Activated CD8-positive, alpha-beta T cell treated with anti-CD3 and anti-CD28 coated beads, Interleukin-2, amount 10 ng/mL, durations not matched to agents 7 days and 5 days (primary cell): ENCODE measurements around the gene FKBP14. TPM values are rescaled to one million over a fixed set of nuclear protein-coding genes. Genes with fewer than 3 reads are reported as not detected.
"Not testable (repeated sequence)": the region's sequence is repeated elsewhere in the genome, so short reads cannot be mapped to it uniquely, and the experiment has no call there.

Experiments
- ATAC-seq: fragments of 150-1000 bp; cut with Tn5 transposase; one replicate; pipeline ENCODE4 v1.10.0; 2021; ENCODE audit warnings: moderate library complexity
- CTCF ChIA-PET: fragments of 350-600 bp; sonication (Branson Sonifier 250); formaldehyde crosslinking; loops from one replicate; lab custom pipeline; 2021; ENCODE audit warnings: antibody characterized with exemption; lab: Charles Lee
- POLR2A ChIA-PET: fragments of 350-600 bp; sonication (Branson Sonifier 250); formaldehyde crosslinking; loops from one replicate; lab custom pipeline; 2021; ENCODE audit warnings: antibody characterized with exemption; lab: Charles Lee
- DNase-seq: peaks from one replicate; pipeline ENCODE4 v3.0.0-alpha.2; 2020
- H3K27ac Mint-ChIP-seq: one replicate; pipeline ENCODE4 v1.8.0; 2021; ENCODE audit warnings: mild to moderate bottlenecking, mixed read lengths
- H3K27me3 Mint-ChIP-seq: one replicate; pipeline ENCODE4 v1.8.0; 2021; ENCODE audit warnings: low read depth, mixed read lengths
- H3K36me3 Mint-ChIP-seq: one replicate; pipeline ENCODE4 v1.8.0; 2021; ENCODE audit warnings: low read depth, mixed read lengths
- H3K4me1 Mint-ChIP-seq: one replicate; pipeline ENCODE4 v1.8.0; 2021; ENCODE audit warnings: low read depth, mixed read lengths
- H3K4me3 Mint-ChIP-seq: one replicate; pipeline ENCODE4 v1.8.0; 2021; ENCODE audit warnings: mild to moderate bottlenecking, mixed read lengths
- H3K9me3 Mint-ChIP-seq: one replicate; pipeline ENCODE4 v1.8.0; 2022; ENCODE audit warnings: mixed read lengths; ENCODE audit not compliant: insufficient read depth
- total RNA-seq, 2 experiments: library from RNA; stranded (reverse); gene quantifications; one replicate each; pipeline ENCODE4 v1.2.3, GENCODE V29; 2021

Gene FKBP14
- total RNA-seq, 2 experiments from 2014 or later = 4.2 to 5.4 TPM

GRCh38 chr7:29971566-29972314, 54.8 kb downstream of the FKBP14 start:
- Mint-ChIP-seq H3K27me3 (no peaks in the 10 kb centered on the region), H3K36me3 (peaks cover 2% of the 10 kb centered on the region), H3K9me3 (no peaks in the 10 kb centered on the region), H3K27ac (no peak overlapping the region), H3K4me1 (peaks cover 18% of the 10 kb centered on the region), H3K4me3 (no peak overlapping the region)
- ChIA-PET CTCF (interaction anchor here (0.7 to 1.2 kb wide), 2 partner anchors 56 to 90 kb away, joined by 3 read pairs; no protein-coding TSS in a partner anchor), POLR2A (no interaction called here)
- ATAC-seq = no peak
- DNase-seq = no peak

GRCh38 chr7:29970158-29970557, 56.3 kb downstream of the FKBP14 start:
- ChIA-PET POLR2A (no interaction called here), CTCF (interaction anchor here (1.6 kb wide), 1 partner anchor 14 kb away, joined by 5 read pairs; no protein-coding TSS in a partner anchor)
- DNase-seq (no peak), ATAC-seq (no peak)
- Mint-ChIP-seq H3K36me3 (peaks cover 2% of the 10 kb centered on the region), H3K9me3 (no peaks in the 10 kb centered on the region), H3K27me3 (no peaks in the 10 kb centered on the region), H3K4me1 (peaks cover 18% of the 10 kb centered on the region), H3K4me3 (no peak overlapping the region), H3K27ac (no peak overlapping the region)

GRCh38 chr7:29969738-29970137, 56.8 kb downstream of the FKBP14 start:
- DNase-seq = no peak
- Mint-ChIP-seq H3K36me3 (peaks cover 2% of the 10 kb centered on the region), H3K4me1 (peaks cover 18% of the 10 kb centered on the region), H3K4me3 (no peak overlapping the region), H3K9me3 (no peaks in the 10 kb centered on the region), H3K27me3 (no peaks in the 10 kb centered on the region), H3K27ac (no peak overlapping the region)
- ChIA-PET POLR2A (no interaction called here), CTCF (interaction anchor here (1.2 to 1.6 kb wide), 3 partner anchors 11 to 25 kb away, joined by 3 to 5 read pairs (median 4); no protein-coding TSS in a partner anchor)
- ATAC-seq = no peak

GRCh38 chr7:29968683-29969395, 57.7 kb downstream of the FKBP14 start:
- POLR2A ChIA-PET = no interaction called here
- no peak overlapping the region for H3K27ac Mint-ChIP-seq
- CTCF ChIA-PET = interaction anchor here (0.7 to 1.8 kb wide), 5 partner anchors 9 to 93 kb away, joined by 3 to 6 read pairs (median 4); no protein-coding TSS in a partner anchor
- no peak for ATAC-seq
- H3K4me3 Mint-ChIP-seq = no peak overlapping the region
- no peak for DNase-seq
- peaks cover 2% of the 10 kb centered on the region for H3K36me3 Mint-ChIP-seq
- H3K9me3 Mint-ChIP-seq = no peaks in the 10 kb centered on the region
- H3K27me3 Mint-ChIP-seq = peaks cover 2% of the 10 kb centered on the region
- peaks cover 18% of the 10 kb centered on the region for H3K4me1 Mint-ChIP-seq

GRCh38 chr7:29965030-29965429, 61.5 kb downstream of the FKBP14 start:
- ATAC-seq (no peak), DNase-seq (no peak)
- ChIA-PET POLR2A (interaction anchor here (1.8 kb wide), 1 partner anchor 9 kb away, joined by 4 read pairs; no protein-coding TSS in a partner anchor), CTCF (interaction anchor here (1.1 kb wide), 1 partner anchor 9 kb away, joined by 3 read pairs; no protein-coding TSS in a partner anchor)
- no peak overlapping the region for H3K4me3 Mint-ChIP-seq
- H3K9me3 Mint-ChIP-seq = no peaks in the 10 kb centered on the region
- peaks cover 2% of the 10 kb centered on the region for H3K27me3 Mint-ChIP-seq
- no peak overlapping the region for H3K27ac Mint-ChIP-seq
- peaks cover 14% of the 10 kb centered on the region for H3K4me1 Mint-ChIP-seq
- peaks cover 4% of the 10 kb centered on the region for H3K36me3 Mint-ChIP-seq

- Mint-ChIP-seq H3K9me3 (no peaks in the 10 kb centered on the region), H3K4me1 (peaks cover 14% of the 10 kb centered on the region), H3K27ac (no peak overlapping the region), H3K27me3 (peaks cover 2% of the 10 kb centered on the region), H3K4me3 (no peak overlapping the region), H3K36me3 (peaks cover 10% of the 10 kb centered on the region)
- POLR2A ChIA-PET = no interaction called here
- ATAC-seq (no peak), DNase-seq (no peak)
- CTCF ChIA-PET = no interaction called here
Observed at GRCh38 chr7:29962035-29962434, 64.5 kb downstream of the FKBP14 start.

- H3K9me3 Mint-ChIP-seq, POLR2A ChIA-PET, H3K27ac Mint-ChIP-seq, ATAC-seq, H3K27me3 Mint-ChIP-seq, H3K36me3 Mint-ChIP-seq, DNase-seq, CTCF ChIA-PET, H3K4me3 Mint-ChIP-seq: not testable (repeated sequence)
- H3K4me1 Mint-ChIP-seq = peaks cover 18% of the 10 kb centered on the region
Observed at GRCh38 chr7:29961611-29962010, 64.9 kb downstream of the FKBP14 start.

Other genes starting within 250 kb of the FKBP14 start
- not detected for gene WIPF3, start 220.2 kb downstream of the FKBP14 start, total RNA-seq
- gene SCRN1, start 36.9 kb downstream of the FKBP14 start, total RNA-seq = 10 to 100 TPM; 12.0 to 12.2 TPM
- 10 to 100 TPM in 1 of 2 experiments, 1 to 10 TPM in 1; 8.9 to 11.5 TPM for gene PLEKHA8, start 1.7 kb upstream of the FKBP14 start, total RNA-seq
- gene MTURN, start 108.3 kb upstream of the FKBP14 start, total RNA-seq = 1 to 10 TPM; 1.1 to 1.3 TPM